Esophagus muscularis mucosa (tissue), 4 donors: Measurements from ENCODE around the gene NDEL1. TPM values are rescaled to one million over a fixed set of nuclear protein-coding genes. Genes with fewer than 3 reads are reported as not detected.

Experiments
- DNase-seq: peaks from one replicate; pipeline ENCODE4 v3.0.0-alpha.2; 2017; ENCODE audit errors: extremely low spot score
- H3K27ac ChIP-seq, 4 donors: fragments of 200-600 bp; sonication (generic); replicated peaks in 1 of 4; 1 replicate in 3 of 4; 2 replicates in 1 of 4; pipeline ENCODE4 v1.5.1; 2016 to 2019; ENCODE audit warnings: mild to moderate bottlenecking in 1 of 4
- H3K27me3 ChIP-seq, 4 donors: fragments of 200-600 bp; sonication (generic); one replicate each; pipeline versions ENCODE4 v1.5.1 to v1.6.0; 2016 to 2019
- H3K36me3 ChIP-seq, 4 donors: fragments of 200-600 bp; sonication (generic); one replicate each; pipeline ENCODE4 v1.5.1; 2016 to 2019
- H3K4me1 ChIP-seq, 4 donors: fragments of 200-600 bp; sonication (generic); one replicate each; pipeline ENCODE4 v1.5.1; 2016 to 2019
- H3K4me3 ChIP-seq, 4 donors: fragments of 200-600 bp; sonication (generic); 1 replicate in 2 of 4; 2 replicates in 2 of 4; pipeline ENCODE4 v1.5.1; 2016 to 2019; ENCODE audit warnings: mild to moderate bottlenecking in 4 of 4, moderate library complexity in 1 of 4
- H3K9me3 ChIP-seq, 4 donors: fragments of 200-600 bp; sonication (generic); 1 replicate in 3 of 4; 2 replicates in 1 of 4; pipeline ENCODE4 v1.5.1; 2016 to 2019
- CTCF ChIP-seq, 3 experiments: fragments of 200-600 bp in 2 of 3; fragments of 450-650 bp in 1 of 3; sonication (generic) in 2 of 3; IDR thresholded peaks; one replicate each; pipeline ENCODE4 v1.5.1; 2017 to 2019; ENCODE audit warnings: antibody characterized with exemption in 3 of 3, mild to moderate bottlenecking in 2 of 3, moderate library complexity in 1 of 3
- EP300 ChIP-seq: sonication (generic); formaldehyde crosslinking; IDR thresholded peaks from one replicate; pipeline ENCODE4 v1.6.1; 2017; ENCODE audit warnings: antibody characterized with exemption
- POLR2A ChIP-seq: fragments of 450-650 bp; IDR thresholded peaks from one replicate; pipeline ENCODE4 v1.6.1; 2017; ENCODE audit warnings: antibody characterized with exemption, moderate library complexity, mild to moderate bottlenecking, low read depth
- POLR2AphosphoS5 ChIP-seq, 2 donors: sonication (generic); formaldehyde crosslinking; IDR thresholded peaks; one replicate each; pipeline ENCODE4 v1.6.1; 2017; ENCODE audit warnings: antibody characterized with exemption in 2 of 2
- WGBS: methylation state at CpG from one replicate; pipeline ENCODE4 v1.1.5; 2018; 5-methylcytosine and 5-hydroxymethylcytosine counted together
- intact Hi-C: fragments of 100-400 bp; cut with DNase I; formaldehyde crosslinking; loops from one replicate; pipeline ENCODE4 v1.15.1; 2023
- total RNA-seq, 4 donors: library from RNA; depleted of rRNA; stranded (reverse); fragments of >200 nt; gene quantifications; one replicate each; pipeline versions ENCODE4 v1.1.0 to v1.2.1, GENCODE V29; 2016

The NDEL1 gene
- total RNA-seq, 4 donors from 2014 or later, result 48.2 to 80.8 (median 55.5) TPM

DNA sequence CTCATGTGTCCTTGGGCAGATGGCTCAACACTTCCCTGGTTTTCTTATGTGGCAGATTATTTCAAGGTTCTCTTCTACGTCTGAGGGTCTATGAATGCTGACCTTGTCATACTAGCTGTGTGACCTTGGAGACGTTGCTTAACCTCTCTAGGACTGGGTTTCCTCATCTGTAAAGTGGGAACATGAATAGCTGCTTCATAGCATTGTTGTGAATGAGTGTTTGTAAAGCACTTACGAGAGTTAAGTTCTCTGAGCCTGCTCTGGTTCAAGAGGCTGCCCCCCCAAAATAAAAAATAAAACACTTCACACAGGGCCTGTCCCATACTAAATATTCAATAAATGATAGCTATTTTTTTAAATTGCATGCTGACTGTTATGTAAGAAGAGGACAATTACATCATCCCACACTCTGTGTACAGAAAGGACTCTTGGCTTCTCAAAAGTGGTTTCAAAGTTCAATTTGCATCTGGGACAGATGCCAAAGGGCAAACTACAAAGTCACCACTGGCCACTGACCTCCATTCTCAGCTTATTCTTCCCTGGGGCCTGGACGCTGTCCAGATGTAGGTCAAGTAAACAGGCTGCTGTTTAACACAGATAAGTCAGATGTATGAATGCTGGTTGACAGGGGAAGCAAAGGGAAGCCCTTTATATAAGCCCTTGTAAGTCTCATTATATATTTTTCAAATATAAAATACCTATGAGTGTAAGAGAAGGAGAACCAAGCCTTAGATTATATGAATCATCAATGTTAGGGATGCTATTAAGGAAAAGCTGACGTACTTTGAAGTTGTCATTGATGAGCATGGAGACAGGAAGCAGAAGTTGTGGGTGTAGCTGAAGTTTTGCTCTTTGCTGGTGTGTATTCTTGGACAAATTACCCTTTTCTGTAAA, 15.4 kb upstream of the NDEL1 start:
- no peak for DNase-seq
- intact Hi-C loops, result no loop called here
- WGBS, result 42% methylated on average over 5 of the region's 5 CpGs
- Histone ChIP-seq H3K27me3 (peaks cover 0 to 7% (median 0%) of the 10 kb centered on the region in 4 donors), H3K36me3 (no peaks in the 10 kb centered on the region), H3K9me3 (no peaks in the 10 kb centered on the region), H3K4me3 (no peak overlapping the region), H3K27ac (peak overlapping the region; percentile 19 to 39 (median 30)), H3K4me1 (peaks cover 10 to 15% (median 13%) of the 10 kb centered on the region in 4 donors)
- TF ChIP-seq EP300 (no peak), CTCF (IDR thresholded peaks at IDR 0.05) (no peak), POLR2A (no peak), POLR2AphosphoS5 (IDR thresholded peaks at IDR 0.05) (peak; percentile 20 to 24)

GRCh38 chr17:8421571-8421970, 14.1 kb upstream of the NDEL1 start:
- DNase-seq, result no peak
- no peak overlapping the region for H3K27ac ChIP-seq
- WGBS, result 58% methylated on average over 3 of the region's 3 CpGs
- no peaks in the 10 kb centered on the region for H3K9me3 ChIP-seq
- H3K27me3 ChIP-seq, result no peaks in the 10 kb centered on the region
- TF ChIP-seq POLR2AphosphoS5 (IDR thresholded peaks at IDR 0.05), result no peak
- TF ChIP-seq CTCF (IDR thresholded peaks at IDR 0.05), result no peak
- TF ChIP-seq POLR2A, result no peak
- TF ChIP-seq EP300, result no peak
- intact Hi-C loops, result no loop called here
- peaks cover 10 to 15% (median 13%) of the 10 kb centered on the region in 4 donors for H3K4me1 ChIP-seq
- H3K36me3 ChIP-seq, result no peaks in the 10 kb centered on the region
- H3K4me3 ChIP-seq, result no peak overlapping the region

DNA sequence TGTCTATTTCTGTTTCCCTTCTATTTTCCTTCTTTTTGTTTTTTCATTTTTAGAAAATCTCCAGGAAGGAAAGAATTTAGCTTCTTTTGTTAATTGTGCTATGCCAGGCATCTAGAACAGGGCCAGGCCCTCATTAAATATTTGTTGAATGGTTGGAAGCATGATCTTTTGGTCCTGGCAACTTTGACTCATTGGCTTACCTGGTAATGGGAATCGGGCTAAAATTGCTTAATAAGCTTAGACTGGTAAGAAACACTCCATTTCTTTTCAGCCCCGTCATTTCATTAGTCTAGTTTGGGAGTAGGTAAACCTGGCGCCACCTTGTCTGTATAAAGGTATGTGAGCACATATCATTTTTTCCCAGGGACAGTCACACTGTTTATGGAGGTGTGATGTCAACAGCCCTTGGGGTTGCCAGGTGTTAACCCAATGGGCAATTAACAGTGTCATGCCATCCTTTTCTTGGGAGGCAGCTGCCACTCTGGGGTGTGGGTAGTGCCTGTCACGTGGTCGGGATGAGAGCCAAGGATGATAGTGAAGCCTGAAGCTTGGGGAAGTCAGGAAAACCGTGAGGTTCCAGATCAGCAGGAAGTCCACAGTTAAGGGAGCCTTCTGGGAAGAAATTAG, 9.5 kb upstream of the NDEL1 start:
- Histone ChIP-seq H3K9me3 (no peaks in the 10 kb centered on the region), H3K36me3 (no peaks in the 10 kb centered on the region), H3K27me3 (no peaks in the 10 kb centered on the region), H3K4me3 (no peak overlapping the region), H3K4me1 (peaks cover 4 to 9% (median 7%) of the 10 kb centered on the region in 4 donors), H3K27ac (no peak overlapping the region)
- intact Hi-C loops, result no loop called here
- DNase-seq, result no peak
- TF ChIP-seq POLR2A, result no peak
- no peak for TF ChIP-seq POLR2AphosphoS5 (IDR thresholded peaks at IDR 0.05)
- TF ChIP-seq EP300, result no peak
- TF ChIP-seq CTCF (IDR thresholded peaks at IDR 0.05), result no peak
- 73% methylated on average over 6 of the region's 6 CpGs for WGBS

DNA sequence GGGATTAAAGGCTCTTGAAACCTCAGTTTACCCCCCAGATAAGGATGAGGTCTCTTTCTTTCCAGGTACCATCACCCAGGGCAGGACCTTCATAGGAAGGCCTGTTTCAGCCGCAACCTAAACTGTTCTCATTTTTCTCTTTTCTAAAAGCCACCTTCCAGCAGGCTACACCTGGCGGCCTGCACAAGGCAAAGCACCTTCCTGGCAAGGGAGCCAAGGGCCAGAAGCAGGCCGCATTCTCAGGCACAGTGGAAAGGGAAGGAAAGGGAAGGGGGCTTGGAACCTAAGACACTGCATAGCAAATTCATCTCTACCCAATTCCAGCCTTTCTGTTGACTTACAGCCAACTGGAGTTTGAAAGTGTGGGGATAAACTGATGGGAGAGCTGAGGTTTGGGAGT, 8.9 kb upstream of the NDEL1 start:
- Histone ChIP-seq H3K4me3 (no peak overlapping the region), H3K27me3 (no peaks in the 10 kb centered on the region), H3K4me1 (peaks cover 7 to 14% (median 9%) of the 10 kb centered on the region in 4 donors), H3K27ac (no peak overlapping the region), H3K9me3 (no peaks in the 10 kb centered on the region), H3K36me3 (no peaks in the 10 kb centered on the region)
- 91% methylated on average over 3 of the region's 3 CpGs for WGBS
- DNase-seq, result no peak
- no peak for TF ChIP-seq EP300
- TF ChIP-seq POLR2A, result no peak
- no peak for TF ChIP-seq CTCF (IDR thresholded peaks at IDR 0.05)
- no peak for TF ChIP-seq POLR2AphosphoS5 (IDR thresholded peaks at IDR 0.05)
- intact Hi-C loops, result no loop called here
